HG02840 (cell line): ENCODE measurements around the gene MRPS34.
"Not testable (repeated sequence)": the region's sequence is repeated elsewhere in the genome, so short reads cannot be mapped to it uniquely, and the experiment has no call there.

Experiments used
- ATAC-seq: cut with Tn5 transposase; IDR thresholded peaks from one replicate; pipeline ENCODE4 v1.9.1; 2021; ENCODE audit warnings: mild to moderate bottlenecking, moderate library complexity, moderate number of reproducible peaks; ENCODE audit not compliant: unreplicated experiment, low FRiP score

Gene MRPS34

DNA sequence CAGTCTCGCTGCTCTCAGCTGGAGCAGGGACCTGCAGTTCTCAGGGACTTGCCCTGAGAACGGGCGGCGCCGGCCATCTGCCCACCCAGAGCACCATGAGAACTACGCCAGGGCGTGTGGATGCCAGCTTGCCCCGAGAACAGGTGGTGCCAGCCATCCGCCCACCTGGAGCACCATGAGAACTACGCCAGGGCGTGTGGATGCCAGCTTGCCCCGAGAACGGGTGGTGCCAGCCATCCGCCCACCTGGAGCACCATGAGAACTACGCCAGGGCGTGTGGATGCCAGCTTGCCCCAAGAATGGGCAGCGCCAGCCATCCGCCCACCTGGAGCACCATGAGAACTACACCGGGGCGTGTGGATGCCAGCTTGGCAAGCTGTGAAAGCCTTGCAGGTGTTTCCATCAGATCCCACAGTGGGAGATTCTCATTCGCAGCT, 40.4 kb downstream of the MRPS34 start:
- ATAC-seq: not testable (repeated sequence)

DNA sequence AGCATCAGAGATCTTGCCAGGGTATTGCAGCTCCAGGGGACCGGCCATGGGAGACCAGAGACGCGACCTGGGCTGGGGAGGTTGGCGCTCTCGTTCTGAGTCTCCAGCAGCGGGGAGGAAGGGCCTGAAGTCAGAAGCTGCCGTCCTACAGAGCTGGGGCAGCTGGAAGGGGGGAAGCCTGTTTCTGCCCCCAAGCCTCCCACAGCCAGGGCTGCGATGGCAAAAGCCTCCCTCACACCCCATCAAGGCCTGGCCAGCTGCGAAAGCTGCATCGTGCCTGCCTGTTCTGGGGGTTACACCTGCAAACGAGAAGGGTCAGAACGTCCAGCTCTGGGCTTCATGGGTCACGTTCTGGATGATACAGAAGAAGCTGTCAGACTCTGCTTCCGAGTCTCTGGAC, 40.9 kb downstream of the MRPS34 start:
- ATAC-seq: no peak

GRCh38 chr16:1731603-1732002, 41.3 kb downstream of the MRPS34 start:
- no peak for ATAC-seq

- no peak for ATAC-seq
These were observed 41.9 kb downstream of the MRPS34 start for GRCh38 chr16:1731073-1731472.

DNA sequence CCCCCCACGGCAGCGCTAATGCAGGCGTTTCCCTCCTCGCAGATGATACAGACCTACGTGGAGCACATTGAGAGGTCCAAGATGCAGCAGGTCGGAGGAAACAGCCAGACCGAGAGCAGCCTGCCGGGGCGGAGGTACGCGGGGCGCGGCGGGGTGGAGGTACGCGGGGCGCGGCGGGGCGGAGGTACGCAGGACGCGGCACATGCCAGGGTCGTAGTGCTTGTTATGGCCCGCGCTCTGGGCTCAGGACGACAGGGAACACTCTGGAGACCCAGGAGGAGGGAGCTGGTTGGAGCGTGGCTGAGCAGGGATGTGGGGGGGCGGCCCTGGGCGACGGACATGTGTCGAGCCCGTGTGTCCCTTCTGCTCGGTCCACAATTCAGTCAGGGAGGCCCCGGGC, 43.5 kb downstream of the MRPS34 start:
- no peak for ATAC-seq

DNA sequence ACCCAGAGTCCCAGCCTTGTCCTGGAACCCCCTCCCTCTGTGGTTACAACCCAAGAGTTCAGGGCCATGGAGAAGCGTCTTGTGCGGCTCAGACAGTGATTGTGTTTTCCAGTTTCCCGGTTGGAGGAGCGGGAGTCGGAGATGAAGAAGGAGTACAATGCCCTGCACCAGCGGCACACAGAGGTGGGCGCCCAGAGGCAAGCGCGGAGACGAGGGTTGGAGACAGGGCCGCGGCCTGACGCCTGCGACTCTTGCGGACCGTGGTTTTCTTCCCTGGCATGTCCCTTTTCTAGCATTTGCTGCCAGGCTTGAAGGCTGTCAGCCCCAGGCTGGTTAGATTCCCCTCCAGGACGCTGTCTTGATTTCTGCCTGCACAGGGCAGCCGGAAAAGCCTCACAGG, 43.9 kb downstream of the MRPS34 start:
- ATAC-seq: no peak

GRCh38 chr16:1727651-1728624, 45.0 kb downstream of the MRPS34 start:
- ATAC-seq: no peak

DNA sequence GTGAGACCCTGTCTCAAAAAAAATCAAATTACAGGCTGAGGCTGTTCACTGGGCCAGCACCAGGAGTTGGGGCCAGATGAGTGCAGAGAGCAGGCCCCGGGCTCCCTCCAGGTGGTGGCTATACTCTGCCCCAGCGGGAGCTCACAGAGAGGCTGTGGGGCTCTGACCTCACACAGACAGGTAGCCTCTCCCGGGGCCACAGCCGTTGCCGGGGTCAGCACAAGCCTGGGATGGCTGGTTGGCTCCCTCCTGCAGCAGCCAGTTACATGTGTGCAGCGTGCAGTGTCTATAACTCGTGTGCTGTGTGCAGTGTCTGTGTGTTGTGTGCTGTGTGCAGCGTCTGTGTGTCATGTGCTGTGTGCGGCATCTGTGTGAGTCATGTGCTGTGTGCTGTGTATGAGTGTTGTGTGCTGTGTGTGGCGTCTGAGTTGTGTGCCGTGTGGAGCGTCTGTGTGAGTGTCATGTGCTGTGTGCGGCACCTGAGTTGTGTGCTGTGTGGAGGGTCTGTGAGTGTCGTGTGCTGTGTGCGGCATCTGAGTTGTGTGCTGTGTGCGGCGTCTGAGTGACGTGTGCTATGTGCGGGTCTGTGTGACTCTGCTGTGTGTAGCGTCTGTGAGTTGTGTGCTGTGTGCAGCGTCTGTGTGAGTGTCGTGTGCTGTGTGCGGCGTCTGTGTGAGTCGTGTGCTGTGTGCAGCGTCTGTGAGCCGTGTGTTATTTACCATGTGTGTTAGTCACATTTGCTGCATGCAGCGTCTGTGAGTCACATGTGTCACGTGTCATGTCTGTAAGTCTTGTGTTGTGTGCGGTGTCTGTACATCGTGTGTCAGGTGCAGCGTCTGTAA, 46.1 kb downstream of the MRPS34 start:
- ATAC-seq: no peak

DNA sequence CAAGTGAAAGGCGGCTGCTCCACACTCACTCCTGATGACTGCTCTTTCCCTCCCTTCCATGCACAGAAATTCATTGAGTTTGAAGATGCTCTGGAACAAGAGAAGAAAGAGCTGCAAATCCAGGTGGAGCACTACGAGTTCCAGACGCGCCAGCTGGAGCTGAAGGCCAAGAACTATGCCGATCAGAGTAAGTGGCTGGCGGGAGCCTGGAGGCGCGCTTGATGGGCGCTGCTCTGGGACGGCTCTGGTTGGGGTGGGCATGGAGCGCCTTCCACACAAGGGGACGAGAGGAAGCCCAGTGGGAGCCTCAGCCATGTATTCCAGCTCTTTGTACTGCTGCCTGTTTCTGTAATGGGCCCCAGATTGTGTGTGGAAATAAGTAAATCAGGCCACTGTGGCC, 48.4 kb downstream of the MRPS34 start:
- no peak for ATAC-seq

DNA sequence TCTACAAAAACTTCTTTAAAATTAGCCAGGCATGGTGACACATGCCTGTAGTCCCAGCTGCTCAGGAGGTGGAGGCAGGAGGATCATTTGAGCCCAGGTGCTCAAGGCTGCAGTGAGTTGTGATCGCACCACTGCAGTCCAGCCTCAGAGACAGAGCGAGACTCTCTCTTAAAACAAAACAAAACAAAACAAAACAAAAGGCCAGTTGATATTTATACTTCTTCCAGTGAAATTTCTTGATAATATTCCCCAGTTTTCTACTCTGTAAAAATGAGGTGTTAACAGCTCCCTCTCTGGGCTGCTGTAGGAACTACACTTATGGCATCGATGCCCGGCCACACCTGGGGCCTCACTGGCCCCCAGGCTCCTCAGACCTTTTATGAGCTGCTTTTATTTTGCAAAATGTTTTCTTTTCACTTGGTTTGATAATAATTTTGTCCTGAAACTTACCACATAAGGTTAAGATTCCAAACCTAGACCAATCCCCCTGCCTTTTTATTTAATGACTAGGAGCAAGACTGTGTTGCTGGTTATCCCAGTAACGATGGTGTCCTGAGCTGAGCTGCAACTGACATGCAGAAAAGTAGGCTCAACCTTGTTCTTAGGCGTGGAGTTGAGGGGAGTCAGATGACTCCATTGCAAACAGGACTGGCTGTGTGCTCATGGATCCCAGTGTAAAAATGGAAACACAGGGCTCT, 49.3 kb downstream of the MRPS34 start:
- ATAC-seq: no peak
